ENCODE results near the gene MTHFS.
"Not testable (repeated sequence)": the region's sequence is repeated elsewhere in the genome, so short reads cannot be mapped to it uniquely, and the experiment has no call there.

Gene MTHFS

GRCh38 chr15:79930516-79930915 lies 33.7 kb upstream of the MTHFS start:
- H3K9me3 ChIP-seq (ENCODE audit: control insufficient read depth, low read length) = no peaks in the 10 kb centered on the region
- no peak overlapping the region for H3K4me3 ChIP-seq (ENCODE audit: low read depth, low read length)
- no peak overlapping the region for H3K9ac ChIP-seq
- no peaks in the 10 kb centered on the region for H3K27me3 ChIP-seq (ENCODE audit: control insufficient read depth, insufficient read depth, low read length)
- TF ChIP-seq CTCF (IDR thresholded peaks at IDR 0.05) = no peak
- H2AFZ ChIP-seq = no peak overlapping the region
- H3K4me1 ChIP-seq = no peaks in the 10 kb centered on the region
- H3K79me2 ChIP-seq = no peaks in the 10 kb centered on the region
- no peak overlapping the region for H3K27ac ChIP-seq
- H3K36me3 ChIP-seq (ENCODE audit: control insufficient read depth, insufficient read depth, low read length) = no peaks in the 10 kb centered on the region
- H3K4me2 ChIP-seq (ENCODE audit: low read length) = no peak overlapping the region

GRCh38 chr15:79929412-79929811 lies 32.6 kb upstream of the MTHFS start:
- no peaks in the 10 kb centered on the region for H3K4me1 ChIP-seq
- no peak overlapping the region for H3K9ac ChIP-seq
- no peak overlapping the region for H3K27ac ChIP-seq
- no peaks in the 10 kb centered on the region for H3K36me3 ChIP-seq (ENCODE audit: control insufficient read depth, insufficient read depth, low read length)
- no peak for TF ChIP-seq CTCF (IDR thresholded peaks at IDR 0.05)
- H3K27me3 ChIP-seq (ENCODE audit: control insufficient read depth, insufficient read depth, low read length) = no peaks in the 10 kb centered on the region
- H3K9me3 ChIP-seq (ENCODE audit: control insufficient read depth, low read length) = no peaks in the 10 kb centered on the region
- no peaks in the 10 kb centered on the region for H3K79me2 ChIP-seq
- no peak overlapping the region for H3K4me2 ChIP-seq (ENCODE audit: low read length)
- H2AFZ ChIP-seq = no peak overlapping the region
- no peak overlapping the region for H3K4me3 ChIP-seq (ENCODE audit: low read depth, low read length)

GRCh38 chr15:79926116-79926515 lies 29.3 kb upstream of the MTHFS start:
- not testable (repeated sequence) for H3K36me3 ChIP-seq (ENCODE audit: control insufficient read depth, insufficient read depth, low read length); H3K9ac ChIP-seq; H3K79me2 ChIP-seq; H3K4me2 ChIP-seq (ENCODE audit: low read length); H3K27me3 ChIP-seq (ENCODE audit: control insufficient read depth, insufficient read depth, low read length); H3K4me1 ChIP-seq; H2AFZ ChIP-seq; H3K9me3 ChIP-seq (ENCODE audit: control insufficient read depth, low read length); H3K27ac ChIP-seq; H3K4me3 ChIP-seq (ENCODE audit: low read depth, low read length)

- no peak overlapping the region for H3K9ac ChIP-seq
- H3K27ac ChIP-seq = peak overlapping the region; percentile 92
- no peak for TF ChIP-seq CTCF (IDR thresholded peaks at IDR 0.05)
Observed at GRCh38 chr15:79924379-79924778, 27.6 kb upstream of the MTHFS start.

GRCh38 chr15:79923515-79924169 lies 26.8 kb upstream of the MTHFS start:
- no peak for TF ChIP-seq CTCF (IDR thresholded peaks at IDR 0.05)
- no peaks in the 10 kb centered on the region for H3K27me3 ChIP-seq (ENCODE audit: control insufficient read depth, insufficient read depth, low read length)
- H3K79me2 ChIP-seq = no peaks in the 10 kb centered on the region
- H2AFZ ChIP-seq = peak overlapping the region; percentile 96
- H3K4me1 ChIP-seq = no peaks in the 10 kb centered on the region
- H3K9me3 ChIP-seq (ENCODE audit: control insufficient read depth, low read length) = no peaks in the 10 kb centered on the region
- H3K9ac ChIP-seq = no peak overlapping the region
- peak overlapping the region; percentile 92 for H3K27ac ChIP-seq
- H3K4me2 ChIP-seq (ENCODE audit: low read length) = peak overlapping the region; percentile 80
- no peaks in the 10 kb centered on the region for H3K36me3 ChIP-seq (ENCODE audit: control insufficient read depth, insufficient read depth, low read length)
- peak overlapping the region; percentile 88 for H3K4me3 ChIP-seq (ENCODE audit: low read depth, low read length)

More at GRCh38 chr15:79924379-79924778, 27.6 kb upstream of the MTHFS start:
- no peaks in the 10 kb centered on the region for H3K4me1 ChIP-seq
- H2AFZ ChIP-seq = peak overlapping the region; percentile 96
- H3K79me2 ChIP-seq = no peaks in the 10 kb centered on the region
- H3K4me3 ChIP-seq (ENCODE audit: low read depth, low read length) = peak overlapping the region; percentile 88
- H3K4me2 ChIP-seq (ENCODE audit: low read length) = peak overlapping the region; percentile 80
- H3K27me3 ChIP-seq (ENCODE audit: control insufficient read depth, insufficient read depth, low read length) = no peaks in the 10 kb centered on the region
- H3K9me3 ChIP-seq (ENCODE audit: control insufficient read depth, low read length) = no peaks in the 10 kb centered on the region
- H3K36me3 ChIP-seq (ENCODE audit: control insufficient read depth, insufficient read depth, low read length) = no peaks in the 10 kb centered on the region
